Panc1 (cell line): Measurements from ENCODE around the gene LBR.

Source experiments
- CTCF ChIP-seq: fragments of 450-650 bp; IDR thresholded peaks from 2 replicates; pipeline ENCODE4 v1.5.1; 2017; ENCODE audit warnings: mild to moderate bottlenecking
- REST ChIP-seq, 2 experiments: IDR thresholded peaks; 2 replicates each; pipeline ENCODE4 v1.6.1; 2011 to 2012; ENCODE audit warnings: low read depth in 2 of 2, control low read depth in 1 of 2, low read length in 1 of 2, mild to moderate bottlenecking in 1 of 2, moderate library complexity in 1 of 2; ENCODE audit not compliant: insufficient read depth in 1 of 2
- TCF7L2 ChIP-seq: IDR thresholded peaks from 2 replicates; pipeline ENCODE4 v1.6.1; 2011; ENCODE audit warnings: mild to moderate bottlenecking, low read depth, low read length, inconsistent platforms

DNA sequence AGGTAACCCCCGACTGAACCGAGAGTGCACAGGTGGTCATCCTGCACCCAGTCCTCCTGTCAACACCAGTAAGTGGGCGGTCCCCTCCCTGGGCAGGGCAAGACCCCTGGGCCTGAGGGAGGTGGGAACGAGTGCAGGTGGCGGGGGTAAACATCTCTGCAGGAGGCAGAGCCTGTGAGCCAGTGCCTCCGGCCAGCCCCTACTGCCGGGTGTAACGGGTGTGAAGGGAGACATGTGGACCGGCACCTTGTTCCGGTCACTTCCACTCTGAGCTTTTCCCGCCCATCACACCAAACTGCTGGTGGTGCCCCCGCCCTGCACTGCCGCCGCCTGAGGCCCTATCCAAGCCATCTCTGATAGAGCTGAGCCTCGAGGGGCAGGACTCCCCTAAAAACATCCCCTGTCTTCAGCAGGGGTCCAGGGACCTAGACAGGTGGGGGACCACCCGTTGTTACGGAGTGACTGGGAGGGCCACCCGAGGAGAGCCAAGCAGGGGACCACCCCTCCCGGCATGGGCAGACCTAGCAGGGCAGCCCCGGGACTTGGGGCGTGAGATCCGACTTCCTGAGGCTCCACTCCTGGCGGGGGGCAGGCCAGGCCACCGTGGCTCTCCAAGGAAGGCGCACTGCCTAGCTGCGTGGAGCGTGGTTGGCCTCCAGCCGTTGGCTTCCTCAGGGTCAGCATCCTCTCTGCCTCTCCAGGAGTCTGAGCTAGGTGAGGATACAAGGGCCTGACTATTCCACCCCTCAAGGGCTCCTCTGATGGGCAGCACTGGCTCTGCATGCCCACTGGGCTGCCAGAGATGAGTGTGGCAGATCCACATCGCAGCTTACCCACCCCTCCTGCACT, 43.8 kb upstream of the LBR start:
- TF ChIP-seq CTCF, result no peak
- no peak for TF ChIP-seq TCF7L2
- no peak for TF ChIP-seq REST (IDR thresholded peaks at IDR 0.05; ENCODE audit: insufficient read depth in 1 of 2, low read depth in 2 of 2, low read length in 1 of 2)
